H9 (cell line): Measurements from ENCODE around the gene LYPD6. TPM values are rescaled to one million over a fixed set of nuclear protein-coding genes. Genes with fewer than 3 reads are reported as not detected.

Experiments
- DNase-seq: peaks from one replicate; pipeline ENCODE4 v3.0.0-alpha.2; 2017
- H2AFZ ChIP-seq: one replicate; pipeline ENCODE4 v1.6.1; 2013; ENCODE audit warnings: mild to moderate bottlenecking, low read length, control low read depth, moderate library complexity
- H2AK5ac ChIP-seq: 2 replicates; pipeline ENCODE4 v1.6.1; 2013; ENCODE audit warnings: low read length, control low read depth, mixed read lengths; ENCODE audit not compliant: insufficient read length
- H2BK120ac ChIP-seq: one replicate; pipeline ENCODE4 v1.6.1; 2013; ENCODE audit warnings: low read depth, mild to moderate bottlenecking, low read length, control low read depth, inconsistent platforms; ENCODE audit not compliant: poor library complexity, severe bottlenecking
- H2BK12ac ChIP-seq: 2 replicates; pipeline ENCODE4 v1.6.1; 2013; ENCODE audit warnings: low read length, control low read depth, mixed read lengths, low read depth; ENCODE audit not compliant: insufficient read length
- H2BK15ac ChIP-seq: 2 replicates; pipeline ENCODE4 v1.6.1; 2013; ENCODE audit warnings: low read depth, low read length, control low read depth
- H2BK20ac ChIP-seq: one replicate; pipeline ENCODE4 v1.6.1; 2013; ENCODE audit warnings: low read depth, mild to moderate bottlenecking, low read length, control low read depth, inconsistent platforms; ENCODE audit not compliant: poor library complexity, severe bottlenecking
- H2BK5ac ChIP-seq: 2 replicates; pipeline ENCODE4 v1.6.1; 2013; ENCODE audit warnings: low read length, control low read depth, mixed read lengths; ENCODE audit not compliant: insufficient read length
- H3K14ac ChIP-seq: 2 replicates; pipeline ENCODE4 v1.6.1; 2013; ENCODE audit warnings: low read length, control low read depth; ENCODE audit not compliant: insufficient read depth
- H3K18ac ChIP-seq: 2 replicates; pipeline ENCODE4 v1.6.1; 2013; ENCODE audit warnings: low read depth, mild to moderate bottlenecking, mixed read lengths, low read length, control low read depth; ENCODE audit not compliant: insufficient read length
- H3K23ac ChIP-seq: 2 replicates; pipeline ENCODE4 v1.6.1; 2013; ENCODE audit warnings: low read length, control low read depth, mixed read lengths, low read depth; ENCODE audit not compliant: insufficient read length
- H3K23me2 ChIP-seq: 2 replicates; pipeline ENCODE4 v1.6.1; 2013; ENCODE audit warnings: low read depth, mild to moderate bottlenecking, mixed read lengths, low read length, control low read depth; ENCODE audit not compliant: insufficient read length, poor library complexity, severe bottlenecking
- H3K27ac ChIP-seq: 2 replicates; pipeline ENCODE4 v1.5.1; 2013; ENCODE audit warnings: low read length, control low read depth, mixed read lengths, low read depth; ENCODE audit not compliant: insufficient read length
- H3K27me3 ChIP-seq: 2 replicates; pipeline ENCODE4 v1.6.1; 2013; ENCODE audit warnings: low read length, control low read depth, inconsistent platforms; ENCODE audit not compliant: insufficient read depth
- H3K4ac ChIP-seq: 2 replicates; pipeline ENCODE4 v1.6.1; 2013; ENCODE audit warnings: low read depth, mild to moderate bottlenecking, control low read depth, inconsistent platforms, low read length, moderate library complexity
- H3K4me1 ChIP-seq: 2 replicates; pipeline ENCODE4 v1.6.1; 2013; ENCODE audit warnings: low read length, control low read depth, inconsistent platforms; ENCODE audit not compliant: insufficient read depth
- H3K4me2 ChIP-seq: 2 replicates; pipeline ENCODE4 v1.6.1; 2013; ENCODE audit warnings: low read length, control low read depth, mixed read lengths; ENCODE audit not compliant: insufficient read length, insufficient read depth
- H3K56ac ChIP-seq: 2 replicates; pipeline ENCODE4 v1.6.1; 2013; ENCODE audit warnings: low read depth, mild to moderate bottlenecking, mixed read lengths, low read length, control low read depth; ENCODE audit not compliant: insufficient read length
- H3K79me1 ChIP-seq: 2 replicates; pipeline ENCODE4 v1.6.1; 2013; ENCODE audit warnings: low read depth, mild to moderate bottlenecking, moderate library complexity, low read length, control low read depth, inconsistent platforms; ENCODE audit not compliant: insufficient read depth, poor library complexity, severe bottlenecking
- H3K79me2 ChIP-seq: 2 replicates; pipeline ENCODE4 v1.6.1; 2013; ENCODE audit warnings: low read length, control low read depth, inconsistent platforms; ENCODE audit not compliant: insufficient read depth
- H3K9ac ChIP-seq: 2 replicates; pipeline ENCODE4 v1.6.1; 2013; ENCODE audit warnings: low read length, control low read depth, mixed read lengths; ENCODE audit not compliant: insufficient read length; ENCODE audit errors: extremely low read depth
- H3K9me3 ChIP-seq: one replicate; pipeline ENCODE4 v1.6.1; 2013; ENCODE audit warnings: low read depth, low read length, inconsistent platforms; ENCODE audit not compliant: control insufficient read depth
- H3T11ph ChIP-seq: one replicate; pipeline ENCODE4 v1.6.1; 2013; ENCODE audit warnings: mild to moderate bottlenecking, low read length, control low read depth, inconsistent platforms
- H4K20me1 ChIP-seq: one replicate; pipeline ENCODE4 v1.6.1; 2013; ENCODE audit not compliant: control insufficient read depth, insufficient read length, insufficient read depth
- H4K5ac ChIP-seq: 2 replicates; pipeline ENCODE4 v1.6.1; 2013; ENCODE audit warnings: low read depth, mild to moderate bottlenecking, mixed read lengths, low read length, control low read depth; ENCODE audit not compliant: insufficient read length
- H4K8ac ChIP-seq: replicated peaks from 2 replicates; pipeline ENCODE4 v1.6.1; 2013; ENCODE audit warnings: low read length, control low read depth, mixed read lengths, low read depth; ENCODE audit not compliant: insufficient read length
- H4K91ac ChIP-seq: 2 replicates; pipeline ENCODE4 v1.6.1; 2013; ENCODE audit warnings: low read depth, mild to moderate bottlenecking, moderate library complexity, mixed read lengths, low read length, control low read depth; ENCODE audit not compliant: insufficient read length
- H3K27ac Mint-ChIP-seq, 3 experiments: 2 replicates in 2 of 3; 3 replicates in 1 of 3; pipeline ENCODE4 v1.8.0; 2020 to 2021; ENCODE audit warnings: mixed read lengths in 3 of 3, mild to moderate bottlenecking in 1 of 3, moderate library complexity in 1 of 3
- H3K27me3 Mint-ChIP-seq: 2 replicates; pipeline ENCODE4 v1.8.0; 2021; ENCODE audit warnings: low read depth, mild to moderate bottlenecking, moderate library complexity, mixed read lengths
- H3K36me3 Mint-ChIP-seq, 3 experiments: 2 replicates in 2 of 3; 3 replicates in 1 of 3; pipeline ENCODE4 v1.8.0; 2020 to 2021; ENCODE audit warnings: low read depth in 3 of 3, mixed read lengths in 3 of 3; ENCODE audit not compliant: insufficient read depth in 1 of 3
- H3K4me1 Mint-ChIP-seq, 2 experiments: 2 replicates each; pipeline ENCODE4 v1.8.0; 2020; ENCODE audit warnings: mixed read lengths in 2 of 2
- H3K4me3 Mint-ChIP-seq, 2 experiments: 2 replicates in 1 of 2; 3 replicates in 1 of 2; pipeline ENCODE4 v1.8.0; 2020 to 2021; ENCODE audit warnings: mild to moderate bottlenecking in 2 of 2, mixed read lengths in 2 of 2, moderate library complexity in 1 of 2
- H3K9me3 Mint-ChIP-seq, 2 experiments: 2 replicates in 1 of 2; 3 replicates in 1 of 2; pipeline ENCODE4 v1.8.0; 2020; ENCODE audit warnings: mild to moderate bottlenecking in 2 of 2, mixed read lengths in 2 of 2, moderate library complexity in 1 of 2
- CTCF ChIP-seq: fragments of 200-600 bp; sonication (generic); conservative IDR thresholded peaks from 3 replicates; pipeline ENCODE4 v1.8.0; 2021; ENCODE audit warnings: antibody characterized with exemption, mild to moderate bottlenecking
- WGBS: extraction: QIAGEN DNeasy Blood & Tissue Kit; methylation state at CpG from one replicate; pipeline ENCODE4 v1.1.7; 2013; ENCODE audit warnings: missing lambda C conversion rate, low lambda C conversion rate, mixed read lengths; ENCODE audit not compliant: insufficient read length; ENCODE audit errors: extremely low coverage; 5-methylcytosine and 5-hydroxymethylcytosine counted together
- total RNA-seq: library from RNA; stranded (reverse); gene quantifications from 2 replicates; pipeline ENCODE4 v1.2.1, GENCODE V29; 2021

Gene LYPD6
- total RNA-seq, 1 experiment from 2014 or later: 3.0 TPM

- Histone ChIP-seq H3T11ph (no peak overlapping the region), H2BK5ac (no peak overlapping the region), H3K79me2 (no peaks in the 10 kb centered on the region), H3K4me2 (no peak overlapping the region), H4K91ac (no peak overlapping the region), H3K23ac (no peak overlapping the region), H3K27me3 (no peaks in the 10 kb centered on the region), H3K79me1 (no peaks in the 10 kb centered on the region), H2BK12ac (no peak overlapping the region), H2AK5ac (no peak overlapping the region), H3K56ac (no peak overlapping the region), H2BK15ac (no peak overlapping the region), H3K9me3 (no peaks in the 10 kb centered on the region), H2BK20ac (no peak overlapping the region), H3K14ac (no peak overlapping the region), H3K18ac (no peak overlapping the region), H3K4me1 (no peaks in the 10 kb centered on the region), H4K20me1 (no peaks in the 10 kb centered on the region), H4K8ac (no peak overlapping the region), H3K23me2 (no peaks in the 10 kb centered on the region), H3K9ac (no peak overlapping the region), H2AFZ (no peak overlapping the region), H4K5ac (no peak overlapping the region), H3K4ac (no peak overlapping the region), H2BK120ac (no peak overlapping the region), H3K27ac (no peak overlapping the region)
- Mint-ChIP-seq H3K36me3 (no peaks in the 10 kb centered on the region), H3K9me3 (no peaks in the 10 kb centered on the region), H3K27me3 (no peaks in the 10 kb centered on the region), H3K4me3 (no peak overlapping the region), H3K27ac (no peak overlapping the region), H3K4me1 (peaks cover 5% of the 10 kb centered on the region in 2 experiments)
- DNase-seq: no peak
- WGBS: no CpG with 5 or more reads among the region's 2 CpGs
- TF ChIP-seq CTCF: no peak
Measured at GRCh38 chr2:149346272-149346671, 15.9 kb downstream of the LYPD6 start.
